ENCODE data around the gene FIBCD1. TPM values are rescaled to one million over a fixed set of nuclear protein-coding genes. Genes with fewer than 3 reads are reported as not detected.
A peak's percentile ranks its signal among the peaks of the same experiment; 100 is the strongest.

Gene FIBCD1
- total RNA-seq, 1 donor from 2014 or later = not detected

DNA sequence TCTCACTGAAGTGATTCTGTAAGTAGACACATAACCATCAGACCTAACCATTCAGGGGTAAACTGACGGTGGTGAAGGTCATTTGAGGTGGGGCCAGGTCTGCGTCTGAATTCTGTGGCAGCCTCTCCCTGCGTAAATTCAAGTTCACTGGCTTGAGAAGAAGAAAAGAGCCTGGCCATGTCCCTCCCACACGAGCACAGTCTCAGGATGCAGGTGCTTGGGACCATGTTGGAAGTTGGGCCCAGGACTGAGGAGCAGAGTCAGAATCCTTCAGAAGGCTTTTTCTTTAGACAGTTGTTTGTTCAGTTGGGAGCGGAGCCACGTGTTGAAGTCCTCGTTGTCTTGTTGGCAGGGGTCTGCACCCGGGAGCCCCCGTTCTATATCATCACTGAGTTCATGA lies 66.5 kb downstream of the FIBCD1 start:
- TF ChIP-seq, protein P1, sequence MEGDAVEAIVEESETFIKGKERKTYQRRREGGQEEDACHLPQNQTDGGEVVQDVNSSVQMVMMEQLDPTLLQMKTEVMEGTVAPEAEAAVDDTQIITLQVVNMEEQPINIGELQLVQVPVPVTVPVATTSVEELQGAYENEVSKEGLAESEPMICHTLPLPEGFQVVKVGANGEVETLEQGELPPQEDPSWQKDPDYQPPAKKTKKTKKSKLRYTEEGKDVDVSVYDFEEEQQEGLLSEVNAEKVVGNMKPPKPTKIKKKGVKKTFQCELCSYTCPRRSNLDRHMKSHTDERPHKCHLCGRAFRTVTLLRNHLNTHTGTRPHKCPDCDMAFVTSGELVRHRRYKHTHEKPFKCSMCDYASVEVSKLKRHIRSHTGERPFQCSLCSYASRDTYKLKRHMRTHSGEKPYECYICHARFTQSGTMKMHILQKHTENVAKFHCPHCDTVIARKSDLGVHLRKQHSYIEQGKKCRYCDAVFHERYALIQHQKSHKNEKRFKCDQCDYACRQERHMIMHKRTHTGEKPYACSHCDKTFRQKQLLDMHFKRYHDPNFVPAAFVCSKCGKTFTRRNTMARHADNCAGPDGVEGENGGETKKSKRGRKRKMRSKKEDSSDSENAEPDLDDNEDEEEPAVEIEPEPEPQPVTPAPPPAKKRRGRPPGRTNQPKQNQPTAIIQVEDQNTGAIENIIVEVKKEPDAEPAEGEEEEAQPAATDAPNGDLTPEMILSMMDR (IDR thresholded peaks at IDR 0.05) = no peak
- no peaks in the 10 kb centered on the region for H3K9me3 ChIP-seq
- peak overlapping the region; percentile 8 to 35 for H3K27ac ChIP-seq
- H3K36me3 ChIP-seq = peaks cover 46 to 74% of the 10 kb centered on the region in 2 donors
- peaks cover 0 to 34% of the 10 kb centered on the region in 2 donors for H3K4me1 ChIP-seq
- intact Hi-C loops (cut with DNase I) = no loop called here
- H3K27me3 ChIP-seq = no peaks in the 10 kb centered on the region
- H3K4me3 ChIP-seq = no peak overlapping the region
- DNase-seq (ENCODE audit: low spot score in 2 of 2) = no peak

DNA sequence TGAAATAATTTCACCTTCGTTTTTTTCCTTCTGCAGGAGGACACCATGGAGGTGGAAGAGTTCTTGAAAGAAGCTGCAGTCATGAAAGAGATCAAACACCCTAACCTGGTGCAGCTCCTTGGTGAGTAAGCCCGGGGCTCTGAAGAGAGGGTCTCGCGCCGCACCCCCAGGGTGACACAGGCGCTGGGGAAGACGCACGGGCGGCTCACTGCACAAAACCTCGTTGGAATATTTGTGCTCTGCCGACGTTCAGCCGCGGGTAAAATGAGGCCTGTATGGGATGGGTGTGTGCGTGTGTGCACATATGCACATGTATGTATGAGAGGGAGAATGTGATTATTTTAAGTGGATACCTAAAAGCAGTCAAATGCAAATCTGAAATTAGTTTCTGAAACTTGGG lies 67.0 kb downstream of the FIBCD1 start:
- H3K9me3 ChIP-seq = no peaks in the 10 kb centered on the region
- peaks cover 44 to 75% of the 10 kb centered on the region in 2 donors for H3K36me3 ChIP-seq
- H3K4me1 ChIP-seq = peaks cover 0 to 34% of the 10 kb centered on the region in 2 donors
- H3K27me3 ChIP-seq = no peaks in the 10 kb centered on the region
- intact Hi-C loops (cut with DNase I) = no loop called here
- no peak overlapping the region for H3K4me3 ChIP-seq
- H3K27ac ChIP-seq = no peak overlapping the region
- TF ChIP-seq, protein P1 (IDR thresholded peaks at IDR 0.05) = no peak
- DNase-seq (ENCODE audit: low spot score in 2 of 2) = no peak

DNA sequence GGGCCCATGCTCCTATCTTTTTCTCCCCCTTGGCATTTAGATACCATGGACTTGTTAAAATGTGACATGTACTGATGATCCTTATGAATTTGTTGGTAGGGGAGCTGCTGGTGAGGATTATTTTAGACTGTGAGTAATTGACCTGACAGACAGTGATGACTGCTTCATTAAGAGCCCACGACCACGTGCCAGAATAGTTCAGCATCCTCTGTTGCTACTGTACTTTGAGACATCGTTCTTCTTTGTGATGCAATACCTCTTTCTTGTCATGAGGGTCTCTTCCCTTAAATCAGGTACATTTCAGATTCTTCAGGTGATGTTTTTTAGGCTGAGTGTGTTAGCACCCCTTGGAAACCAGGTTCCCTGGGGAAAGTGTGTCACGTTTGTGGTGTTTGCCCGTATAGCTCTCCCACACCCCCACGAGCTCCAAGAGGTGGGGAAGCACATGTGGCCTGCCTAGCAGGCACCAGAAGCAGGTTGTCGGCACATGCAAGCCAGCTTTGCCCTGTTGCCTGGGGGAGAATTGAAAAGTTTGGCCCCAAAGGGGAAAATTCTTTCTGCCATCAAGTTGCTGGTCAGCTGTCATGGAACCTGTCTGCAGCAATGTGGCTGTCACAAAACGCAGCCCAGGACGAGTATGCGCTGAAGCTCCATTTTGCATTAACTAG lies 67.5 kb downstream of the FIBCD1 start:
- TF ChIP-seq, protein P1 (IDR thresholded peaks at IDR 0.05) = no peak
- intact Hi-C loops (cut with DNase I) = no loop called here
- Histone ChIP-seq H3K4me3 (no peak overlapping the region), H3K27ac (no peak overlapping the region), H3K4me1 (peaks cover 0 to 38% of the 10 kb centered on the region in 2 donors), H3K27me3 (no peaks in the 10 kb centered on the region), H3K36me3 (peaks cover 44 to 74% of the 10 kb centered on the region in 2 donors), H3K9me3 (no peaks in the 10 kb centered on the region)
- DNase-seq (ENCODE audit: low spot score in 2 of 2) = no peak

DNA sequence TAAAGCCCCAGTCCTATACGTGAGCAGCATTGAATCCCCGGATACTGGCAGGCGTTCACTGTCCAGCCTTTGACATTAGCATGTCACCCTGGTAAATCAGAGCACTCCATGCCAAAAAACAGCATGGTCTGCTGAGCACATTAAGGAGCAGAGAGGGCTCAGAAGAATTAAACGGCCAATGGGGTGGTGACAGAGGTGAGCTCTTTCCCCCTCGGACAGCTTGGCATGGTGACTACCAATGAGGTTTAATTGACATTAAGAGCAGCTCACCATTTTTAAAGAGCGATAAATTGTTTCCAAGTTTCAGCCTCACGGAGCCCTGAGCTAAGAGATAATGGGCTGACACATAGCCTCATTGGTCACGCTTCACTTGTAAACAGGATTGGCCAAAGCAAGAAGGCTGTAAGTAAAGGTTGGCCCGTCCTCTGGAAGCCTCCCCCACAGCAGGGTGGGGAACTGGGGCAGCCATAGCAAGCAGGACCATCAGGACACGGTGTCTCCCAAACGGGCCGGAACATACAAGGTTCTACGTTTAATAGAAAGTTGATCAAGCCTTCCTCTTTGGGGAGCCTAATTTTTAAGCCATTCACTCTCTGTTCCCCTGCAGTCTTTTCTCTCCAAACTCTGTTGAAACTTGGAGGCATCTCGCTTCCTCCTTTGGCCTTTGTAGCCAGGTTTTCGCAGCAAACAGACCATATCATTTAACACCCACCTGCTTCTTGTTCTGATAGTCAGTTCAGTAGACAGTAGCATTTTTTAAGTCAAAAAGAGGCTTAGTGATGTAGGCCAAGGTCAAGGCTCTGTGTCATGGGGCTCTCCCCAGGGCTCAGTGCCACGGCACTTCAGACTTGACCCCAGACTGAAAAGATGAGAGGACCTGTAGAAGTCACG lies 68.3 kb downstream of the FIBCD1 start:
- no peak overlapping the region for H3K27ac ChIP-seq
- peaks cover 0 to 41% of the 10 kb centered on the region in 2 donors for H3K4me1 ChIP-seq
- no peaks in the 10 kb centered on the region for H3K27me3 ChIP-seq
- TF ChIP-seq, protein P1 (IDR thresholded peaks at IDR 0.05) = no peak
- H3K9me3 ChIP-seq = no peaks in the 10 kb centered on the region
- no peak for DNase-seq (ENCODE audit: low spot score in 2 of 2)
- H3K4me3 ChIP-seq = no peak overlapping the region
- intact Hi-C loops (cut with DNase I) = no loop called here
- peaks cover 39 to 67% of the 10 kb centered on the region in 2 donors for H3K36me3 ChIP-seq

DNA sequence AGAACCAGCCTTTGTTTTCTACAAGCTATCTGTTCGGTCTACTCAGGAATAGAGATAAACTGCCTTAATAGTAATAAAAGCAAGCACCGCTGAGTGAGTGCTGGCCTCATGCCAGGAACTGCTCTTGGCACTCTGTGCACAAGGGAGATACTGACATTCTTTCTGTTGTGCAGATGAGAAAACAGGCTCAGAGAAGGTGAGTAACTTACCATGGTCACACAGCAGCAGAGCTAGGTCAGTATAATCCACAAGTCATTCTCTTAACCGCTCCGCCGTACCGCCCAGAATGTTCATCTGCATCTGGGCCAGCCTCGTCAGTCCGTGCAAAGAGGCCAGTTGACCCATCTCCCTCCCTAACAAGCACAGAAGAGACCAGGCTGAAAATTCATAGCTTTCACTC lies 69.8 kb downstream of the FIBCD1 start:
- intact Hi-C loops (cut with DNase I) = loop anchor here (5.0 kb wide), 1 partner anchor 178 kb away; no protein-coding TSS in a partner anchor
- H3K4me3 ChIP-seq = no peak overlapping the region
- no peak for DNase-seq (ENCODE audit: low spot score in 2 of 2)
- H3K36me3 ChIP-seq = peaks cover 36 to 63% of the 10 kb centered on the region in 2 donors
- TF ChIP-seq, protein P1 (IDR thresholded peaks at IDR 0.05) = no peak
- no peaks in the 10 kb centered on the region for H3K27me3 ChIP-seq
- no peak overlapping the region for H3K27ac ChIP-seq
- peaks cover 0 to 38% of the 10 kb centered on the region in 2 donors for H3K4me1 ChIP-seq
- no peaks in the 10 kb centered on the region for H3K9me3 ChIP-seq
